Gastrocnemius medialis (tissue), 4 donors: ENCODE results near the gene FAM227A. TPM values are rescaled to one million over a fixed set of nuclear protein-coding genes. Genes with fewer than 3 reads are reported as not detected.

Experiments
- ATAC-seq, 2 donors: fragments of 150-250 bp; one replicate each; pipeline ENCODE4 v1.9.1; 2016
- DNase-seq, 2 donors: peaks; one replicate each; pipeline ENCODE4 v3.0.0-alpha.2; 2019
- H3K27ac ChIP-seq, 4 donors: fragments of 200-600 bp; sonication (generic); 1 replicate in 1 of 4; 2 replicates in 3 of 4; pipeline ENCODE4 v1.5.1; 2016 to 2018; ENCODE audit warnings: mild to moderate bottlenecking in 2 of 4, moderate library complexity in 1 of 4
- H3K27me3 ChIP-seq, 3 donors: fragments of 200-600 bp; sonication (generic) in 2 of 3; 1 replicate in 1 of 3; 2 replicates in 2 of 3; pipeline versions ENCODE4 v1.5.1 to v1.6.0; 2016 to 2019; ENCODE audit warnings: mild to moderate bottlenecking in 1 of 3, moderate library complexity in 1 of 3
- H3K36me3 ChIP-seq, 2 donors: fragments of 200-600 bp; sonication (generic) in 1 of 2; one replicate each; pipeline ENCODE4 v1.5.1; 2017 to 2018
- H3K4me1 ChIP-seq, 2 donors: fragments of 200-600 bp; sonication (generic) in 1 of 2; one replicate each; pipeline ENCODE4 v1.5.1; 2016 to 2017; ENCODE audit warnings: mild to moderate bottlenecking in 2 of 2
- H3K4me3 ChIP-seq, 4 donors: fragments of 200-600 bp; sonication (generic) in 3 of 4; 1 replicate in 1 of 4; 2 replicates in 3 of 4; pipeline ENCODE4 v1.5.1; 2016 to 2019; ENCODE audit warnings: mild to moderate bottlenecking in 2 of 4
- H3K9me3 ChIP-seq, 3 donors: fragments of 200-600 bp; sonication (generic) in 2 of 3; 1 replicate in 1 of 3; 2 replicates in 2 of 3; pipeline ENCODE4 v1.5.1; 2016 to 2019
- POLR2A ChIP-seq, 2 donors: fragments of 450-650 bp; IDR thresholded peaks; one replicate each; pipeline ENCODE4 v1.6.1; 2017; ENCODE audit warnings: antibody characterized with exemption in 2 of 2, mild to moderate bottlenecking in 2 of 2, moderate library complexity in 2 of 2
- in situ Hi-C, 4 donors: fragments of 200-750 bp; cut with MboI; loops; one replicate each; pipeline versions ENCODE4 v1.15.0 to v1.8.0; 2017; ENCODE audit warnings: low sequenced_read_pairs in 4 of 4
- intact Hi-C: fragments of 100-400 bp; cut with DNase I; formaldehyde crosslinking; loops from one replicate; pipeline ENCODE4 v1.15.1; 2023; ENCODE audit warnings: low total_unique reads
- total RNA-seq, 4 donors: library from RNA; depleted of rRNA; stranded (reverse); fragments of >200 nt; gene quantifications; one replicate each; pipeline versions ENCODE4 v1.1.0 to v1.2.3, GENCODE V29; 2016
- TF ChIP-seq, protein P1 (sequence below), 5 experiments: fragments of 450-650 bp in 3 of 5; fragments of 200-600 bp in 2 of 5; sonication (generic) in 2 of 5; IDR thresholded peaks in 4 of 5; conservative IDR thresholded peaks in 1 of 5; 1 replicate in 4 of 5; 2 replicates in 1 of 5; pipeline ENCODE4 v1.5.1; 2016 to 2019; ENCODE audit warnings: antibody characterized with exemption in 5 of 5, mild to moderate bottlenecking in 3 of 5, moderate library complexity in 3 of 5

The FAM227A gene
- total RNA-seq, 4 donors from 2014 or later: 0.02 TPM; not detected in 3

DNA sequence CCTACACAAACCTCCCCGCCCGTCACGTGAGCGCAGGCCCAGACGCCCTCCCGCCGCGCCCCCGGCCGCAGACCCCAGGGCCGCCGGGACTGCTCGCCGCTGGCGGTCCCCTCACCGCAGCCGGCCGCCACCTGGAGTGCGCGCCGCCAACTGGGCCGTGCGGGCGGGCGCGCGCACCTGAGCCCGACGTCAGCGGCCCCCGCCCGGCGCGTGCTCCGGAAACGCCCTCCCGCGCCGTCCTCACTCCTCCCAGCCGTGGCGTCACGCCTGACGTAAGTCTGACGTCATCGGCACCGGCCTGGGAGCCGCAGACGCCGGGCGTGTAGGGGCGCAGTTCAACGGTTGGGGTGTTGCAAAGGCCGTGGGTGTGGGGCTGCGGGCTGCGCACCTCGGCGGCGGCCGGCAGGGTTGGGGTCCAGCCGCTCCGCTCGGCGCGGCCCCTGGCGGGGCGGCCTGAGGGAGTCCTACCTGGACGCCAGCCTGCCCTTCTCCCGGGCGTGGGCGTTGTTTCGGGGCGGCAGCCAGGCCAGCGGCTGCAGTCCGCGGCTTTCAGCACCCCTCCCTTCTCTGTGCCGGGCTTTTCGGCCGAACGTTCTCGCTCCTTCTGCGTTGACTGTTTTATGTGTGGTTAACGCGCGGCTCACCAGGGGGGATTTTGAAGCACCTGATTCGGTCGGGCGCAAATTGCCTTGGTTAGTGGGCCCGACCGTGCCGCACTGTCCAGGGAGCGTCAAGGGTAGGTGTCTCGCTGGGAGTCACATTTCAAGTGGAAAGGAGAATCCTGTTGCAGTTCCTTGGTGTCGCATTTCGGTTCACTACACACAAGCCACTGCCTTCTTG, 44.8 kb upstream of the FAM227A start, which contains the start of gene JOSD1:
JOSD1 (minus strand) TSS at position 155 of the 840 bp plus-strand sequence. CDS start 956 bp downstream, outside the sequence.
- peak; percentile 57 to 59 for ATAC-seq
- Histone ChIP-seq H3K27me3 (no peaks in the 10 kb centered on the region), H3K4me3 (peak within 1 kb of the TSS; percentile 76 to 92 (median 80)), H3K9me3 (no peaks in the 10 kb centered on the region), H3K4me1 (peaks cover 42 to 46% of the 10 kb centered on the region in 2 donors), H3K36me3 (peaks cover 0 to 7% of the 10 kb centered on the region in 2 donors), H3K27ac (peak within 1 kb of the TSS; percentile 95 to 97 (median 96))
- peak; percentile 87 to 90 for DNase-seq
- intact Hi-C loops (loop anchor here (1.0 to 10.0 kb wide), 4 partner anchors 54 to 636 kb away; partner anchors contain the start of gene SUN2), in situ Hi-C loops (no loop called here)
- TF ChIP-seq, protein P1, sequence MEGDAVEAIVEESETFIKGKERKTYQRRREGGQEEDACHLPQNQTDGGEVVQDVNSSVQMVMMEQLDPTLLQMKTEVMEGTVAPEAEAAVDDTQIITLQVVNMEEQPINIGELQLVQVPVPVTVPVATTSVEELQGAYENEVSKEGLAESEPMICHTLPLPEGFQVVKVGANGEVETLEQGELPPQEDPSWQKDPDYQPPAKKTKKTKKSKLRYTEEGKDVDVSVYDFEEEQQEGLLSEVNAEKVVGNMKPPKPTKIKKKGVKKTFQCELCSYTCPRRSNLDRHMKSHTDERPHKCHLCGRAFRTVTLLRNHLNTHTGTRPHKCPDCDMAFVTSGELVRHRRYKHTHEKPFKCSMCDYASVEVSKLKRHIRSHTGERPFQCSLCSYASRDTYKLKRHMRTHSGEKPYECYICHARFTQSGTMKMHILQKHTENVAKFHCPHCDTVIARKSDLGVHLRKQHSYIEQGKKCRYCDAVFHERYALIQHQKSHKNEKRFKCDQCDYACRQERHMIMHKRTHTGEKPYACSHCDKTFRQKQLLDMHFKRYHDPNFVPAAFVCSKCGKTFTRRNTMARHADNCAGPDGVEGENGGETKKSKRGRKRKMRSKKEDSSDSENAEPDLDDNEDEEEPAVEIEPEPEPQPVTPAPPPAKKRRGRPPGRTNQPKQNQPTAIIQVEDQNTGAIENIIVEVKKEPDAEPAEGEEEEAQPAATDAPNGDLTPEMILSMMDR (IDR thresholded peaks at IDR 0.05 in 4 of 5, conservative IDR thresholded peaks at IDR 0.05 in 1 of 5): peak in 2 of 5 experiments; percentile 41 to 50
- TF ChIP-seq POLR2A (IDR thresholded peaks at IDR 0.05): peak; percentile 100

DNA sequence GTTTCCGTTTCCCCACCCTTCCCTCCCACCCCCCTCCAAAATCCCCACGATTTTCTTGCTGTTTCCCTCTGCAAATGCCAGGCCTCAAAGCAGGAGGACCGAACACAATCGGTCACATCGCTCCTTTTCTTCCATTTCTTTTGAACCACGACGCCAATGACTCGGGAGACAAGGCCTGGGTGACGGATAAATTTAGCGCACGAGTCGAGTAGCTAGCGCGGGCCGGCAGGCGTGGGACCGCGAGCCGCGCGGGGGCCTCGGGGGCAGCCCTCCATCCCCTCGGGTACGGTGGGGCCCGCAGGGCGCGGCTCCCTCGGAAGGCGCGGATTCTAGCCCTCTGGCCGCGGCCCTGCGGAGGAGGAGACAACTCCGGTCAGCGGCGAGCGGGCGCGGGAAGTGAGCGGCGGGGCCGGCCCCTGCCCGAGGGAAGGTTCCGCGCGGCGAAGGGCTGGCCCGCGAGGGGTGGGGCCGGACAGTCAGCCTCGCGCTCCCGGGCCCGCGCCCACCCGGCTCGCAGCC, 44.1 kb upstream of the FAM227A start:
- in situ Hi-C loops: no loop called here
- ATAC-seq: peak; percentile 12 to 18
- no peak for DNase-seq
- Histone ChIP-seq H3K9me3 (no peaks in the 10 kb centered on the region), H3K27me3 (no peaks in the 10 kb centered on the region), H3K4me3 (peak overlapping the region; percentile 72 to 92 (median 78)), H3K4me1 (peaks cover 42 to 46% of the 10 kb centered on the region in 2 donors), H3K36me3 (peaks cover 0 to 7% of the 10 kb centered on the region in 2 donors), H3K27ac (peak overlapping the region; percentile 95 to 97 (median 96))
- TF ChIP-seq, protein P1 (IDR thresholded peaks at IDR 0.05 in 4 of 5, conservative IDR thresholded peaks at IDR 0.05 in 1 of 5): no peak
- TF ChIP-seq POLR2A (IDR thresholded peaks at IDR 0.05): no peak
- intact Hi-C loops: loop anchor here (1.0 to 10.0 kb wide), 4 partner anchors 55 to 636 kb away; partner anchors contain the start of gene SUN2

DNA sequence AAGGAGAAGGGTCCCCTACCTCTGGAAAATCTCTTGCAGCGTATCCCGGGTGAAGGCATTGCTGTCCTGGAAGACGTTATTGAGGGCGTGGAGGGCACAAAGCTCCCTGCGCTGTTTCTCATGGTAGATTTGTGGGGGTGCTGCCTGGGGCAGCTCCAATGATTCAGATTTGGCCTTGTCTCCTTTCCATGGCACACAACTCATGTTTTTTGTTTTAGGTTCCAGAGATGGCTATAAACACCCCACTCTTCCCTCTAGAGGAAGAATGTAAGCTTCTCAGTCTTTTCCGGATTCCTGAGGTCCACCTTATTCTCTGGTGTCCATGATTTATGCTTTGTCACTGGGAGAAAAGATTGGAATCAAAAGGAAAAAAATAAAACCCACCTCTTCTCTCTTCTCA, 43.6 kb upstream of the FAM227A start:
- peak overlapping the region; percentile 72 to 92 (median 78) for H3K4me3 ChIP-seq
- no peak for DNase-seq
- in situ Hi-C loops: no loop called here
- peaks cover 38 to 44% of the 10 kb centered on the region in 2 donors for H3K4me1 ChIP-seq
- H3K27ac ChIP-seq: peak overlapping the region; percentile 95 to 97 (median 96)
- intact Hi-C loops: loop anchor here (1.0 to 10.0 kb wide), 4 partner anchors 56 to 635 kb away; partner anchors contain the start of gene SUN2
- H3K27me3 ChIP-seq: no peaks in the 10 kb centered on the region
- no peak for ATAC-seq
- H3K9me3 ChIP-seq: no peaks in the 10 kb centered on the region
- TF ChIP-seq, protein P1 (IDR thresholded peaks at IDR 0.05 in 4 of 5, conservative IDR thresholded peaks at IDR 0.05 in 1 of 5): no peak
- no peak for TF ChIP-seq POLR2A (IDR thresholded peaks at IDR 0.05)
- peaks cover 0 to 7% of the 10 kb centered on the region in 2 donors for H3K36me3 ChIP-seq

DNA sequence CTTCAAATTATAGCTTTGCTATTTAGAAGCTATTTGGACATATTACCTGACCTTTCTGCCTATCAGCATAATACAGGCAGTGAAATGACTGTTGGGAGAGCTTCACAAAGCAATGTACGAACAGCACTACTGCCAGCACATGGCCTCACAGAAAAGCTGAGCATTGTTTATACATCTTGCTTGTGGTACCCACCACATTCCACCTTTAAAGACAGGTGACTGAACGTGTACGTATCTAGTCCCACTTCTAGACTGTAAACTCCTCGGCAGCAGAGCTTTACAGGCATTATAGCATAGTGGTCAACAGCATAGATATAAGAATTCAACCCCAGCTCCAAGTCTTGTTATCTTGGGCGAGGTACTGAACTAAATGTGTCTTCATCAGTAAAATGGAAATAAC, 43.0 kb upstream of the FAM227A start:
- Histone ChIP-seq H3K4me1 (peaks cover 33 to 37% of the 10 kb centered on the region in 2 donors), H3K36me3 (peaks cover 0 to 7% of the 10 kb centered on the region in 2 donors), H3K27ac (peak overlapping the region; percentile 95 to 97 (median 96)), H3K4me3 (peak overlapping the region; percentile 72 to 92 (median 78)), H3K27me3 (no peaks in the 10 kb centered on the region), H3K9me3 (no peaks in the 10 kb centered on the region)
- in situ Hi-C loops (no loop called here), intact Hi-C loops (no loop called here)
- ATAC-seq (no peak), DNase-seq (no peak)
- TF ChIP-seq POLR2A (IDR thresholded peaks at IDR 0.05): no peak
- TF ChIP-seq, protein P1 (IDR thresholded peaks at IDR 0.05 in 4 of 5, conservative IDR thresholded peaks at IDR 0.05 in 1 of 5): no peak
